A673 (cell line): ENCODE results near the gene PAX3.

Experiments
- CTCF ChIP-seq: fragments of 300-800, 200-600 bp; sonication (generic); conservative IDR thresholded peaks from 2 replicates; pipeline ENCODE4 v1.5.1; 2017; ENCODE audit warnings: low read depth, mild to moderate bottlenecking, antibody characterized with exemption, low read length, moderate library complexity, mixed read lengths
- EZH2 ChIP-seq: fragments of 200-600 bp; sonication (generic); IDR thresholded peaks from 2 replicates; pipeline ENCODE4 v1.6.1; 2017; ENCODE audit warnings: borderline replicate concordance, low read depth, mild to moderate bottlenecking, mixed read lengths, antibody characterized with exemption, low read length; ENCODE audit not compliant: poor library complexity, severe bottlenecking

- TF ChIP-seq CTCF = no peak
- no peak for TF ChIP-seq EZH2
These were observed 66.4 kb downstream of the PAX3 start for GRCh38 chr2:222232372-222232771.
